GM04504 (cell line): Measurements from ENCODE around the gene DAP.
A peak's percentile ranks its signal among the peaks of the same experiment; 100 is the strongest.

Experiments
- DNase-seq: peaks from one replicate; pipeline ENCODE4 v3.0.0-alpha.2; 2012; ENCODE audit warnings: low read depth

Gene DAP

GRCh38 chr5:10709933-10710332, 51.1 kb downstream of the DAP start:
- no peak for DNase-seq

DNA sequence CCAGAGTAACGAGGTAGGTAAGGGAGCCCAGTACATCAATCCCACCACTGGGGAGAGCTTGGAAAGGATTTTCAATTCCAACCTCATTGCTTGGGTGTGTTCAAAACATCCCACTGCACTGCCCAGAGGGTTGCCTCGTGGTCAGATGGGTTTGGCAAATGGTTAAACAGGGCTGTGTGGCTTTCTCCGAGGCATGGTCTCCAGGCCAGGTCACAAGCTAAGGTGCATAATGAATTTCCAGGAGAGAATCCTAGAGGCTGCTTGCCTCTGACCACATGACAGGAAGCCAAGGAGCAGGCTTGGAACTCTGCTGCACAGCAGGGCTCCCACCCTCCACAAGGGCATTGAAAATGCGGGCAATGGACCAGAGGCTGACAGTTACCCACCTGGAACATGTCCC, 51.6 kb downstream of the DAP start:
- DNase-seq: no peak

DNA sequence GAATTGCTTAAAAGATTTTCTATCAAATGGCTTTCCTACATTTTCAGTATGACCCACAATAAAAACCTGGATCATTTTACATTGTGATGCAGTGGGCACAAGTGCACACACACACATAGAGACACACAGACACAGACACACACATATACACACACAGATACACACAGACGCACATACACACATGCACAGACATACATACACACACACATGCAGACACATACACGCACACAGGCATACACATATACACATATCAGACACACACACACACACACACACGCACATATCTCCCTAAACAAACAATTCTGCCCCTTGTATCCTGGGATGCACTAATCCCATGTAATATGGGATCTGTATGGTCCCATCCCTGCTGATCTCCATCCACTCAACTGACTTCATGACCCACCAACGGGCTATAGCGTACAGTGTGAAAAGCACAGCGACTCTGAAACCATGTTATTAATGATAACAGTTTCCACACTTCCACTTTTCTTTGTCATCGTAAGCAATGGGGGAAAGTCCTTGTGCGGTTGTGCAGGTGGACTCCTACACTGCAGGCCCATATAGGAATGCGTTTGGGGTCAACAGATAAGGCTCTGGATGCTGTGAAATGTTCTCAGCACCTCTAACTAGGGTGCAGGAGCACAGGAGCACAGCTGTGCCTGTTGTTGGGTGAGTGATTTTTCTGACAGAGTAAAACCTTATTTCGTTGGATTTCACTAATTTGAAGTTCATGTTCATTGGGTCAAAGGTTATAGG, 52.7 kb downstream of the DAP start:
- DNase-seq: no peak

GRCh38 chr5:10707198-10708142, 53.6 kb downstream of the DAP start:
- no peak for DNase-seq

DNA sequence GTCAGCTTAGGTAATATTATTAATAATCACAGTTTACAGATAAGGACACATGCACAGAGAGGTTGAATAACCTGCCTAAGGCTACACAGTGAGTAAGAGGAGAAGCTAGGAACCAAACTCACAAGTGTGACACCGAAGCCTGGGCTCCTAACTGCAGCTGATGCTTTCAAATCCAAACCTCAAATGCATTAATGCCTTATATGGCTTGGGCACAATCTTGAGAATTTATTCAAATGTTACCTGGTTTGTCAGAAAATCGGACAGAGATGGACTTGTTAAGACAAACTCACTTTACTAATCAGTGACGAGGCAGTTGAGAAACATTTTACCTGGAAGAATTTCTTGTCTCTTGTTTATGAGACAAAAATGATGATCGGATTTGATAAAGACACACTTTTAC, 54.7 kb downstream of the DAP start:
- no peak for DNase-seq

DNA sequence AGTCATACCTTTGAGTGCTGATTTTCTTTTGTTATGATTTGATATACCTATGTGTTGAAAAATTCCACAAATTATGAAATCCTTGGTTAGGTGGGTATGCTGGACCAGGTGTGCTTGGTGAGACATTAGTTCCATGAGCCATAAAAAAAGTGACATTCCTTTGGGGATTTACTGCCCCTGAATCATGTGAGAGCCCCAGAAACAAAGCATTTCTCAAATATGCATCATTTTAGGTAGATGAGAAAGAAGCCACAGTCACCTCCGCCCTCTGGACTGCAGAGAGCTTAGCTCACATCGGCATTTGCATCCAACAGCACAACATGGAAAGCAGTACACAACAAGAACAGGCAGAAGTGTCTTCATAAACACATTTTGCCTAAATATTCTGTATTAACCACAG, 55.3 kb downstream of the DAP start:
- no peak for DNase-seq

DNA sequence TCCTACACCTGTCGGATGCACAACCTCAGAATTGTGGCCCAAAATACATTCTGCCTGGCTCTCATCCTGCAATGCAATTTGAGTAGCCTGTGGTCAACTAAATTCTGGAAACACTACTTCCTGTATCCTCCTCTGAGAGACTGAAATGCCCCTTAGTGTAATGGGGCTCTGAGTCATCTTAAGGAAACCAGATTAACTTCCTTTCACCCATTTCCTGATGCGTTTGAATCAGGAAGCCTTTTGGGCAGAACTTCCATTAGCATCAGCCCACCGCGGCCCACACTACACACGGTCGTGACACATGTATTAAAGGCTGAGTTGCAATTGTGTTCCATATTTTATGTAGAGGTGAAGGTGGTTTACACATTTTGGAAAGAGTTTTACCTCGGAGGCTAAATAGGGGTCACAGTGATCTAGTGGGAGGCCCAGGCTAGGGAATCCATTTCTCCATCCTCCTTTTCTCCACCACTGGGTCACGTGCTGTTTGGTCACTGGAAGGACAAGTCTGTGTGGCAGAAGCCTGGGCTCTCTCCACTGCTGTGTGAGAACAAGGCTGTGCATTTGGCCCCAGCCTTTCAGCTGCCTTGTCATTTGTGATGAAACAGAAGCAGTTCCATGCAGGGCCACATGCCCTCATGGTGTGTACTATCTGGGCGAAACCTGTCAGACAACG, 55.9 kb downstream of the DAP start:
- no peak for DNase-seq

DNA sequence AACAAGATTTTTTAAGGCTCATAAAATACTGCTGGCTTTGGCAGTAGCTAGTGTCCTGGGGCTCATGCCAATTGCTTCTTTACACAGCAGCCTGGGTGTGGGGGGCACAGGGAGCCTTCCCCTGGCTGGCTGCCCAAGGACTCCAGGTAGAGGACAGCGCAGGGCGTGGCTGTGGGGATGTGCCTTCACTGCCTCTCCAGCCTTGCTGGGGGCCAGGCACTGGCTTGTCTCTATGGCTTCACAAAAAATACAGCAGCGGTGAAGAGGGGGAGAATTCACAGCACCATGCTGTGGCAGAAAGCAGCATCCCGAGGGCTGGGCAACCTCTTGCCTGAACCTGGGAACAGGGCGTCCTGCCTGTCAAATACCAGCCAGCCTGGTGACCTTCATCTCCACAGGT, 57.4 kb downstream of the DAP start:
- no peak for DNase-seq

DNA sequence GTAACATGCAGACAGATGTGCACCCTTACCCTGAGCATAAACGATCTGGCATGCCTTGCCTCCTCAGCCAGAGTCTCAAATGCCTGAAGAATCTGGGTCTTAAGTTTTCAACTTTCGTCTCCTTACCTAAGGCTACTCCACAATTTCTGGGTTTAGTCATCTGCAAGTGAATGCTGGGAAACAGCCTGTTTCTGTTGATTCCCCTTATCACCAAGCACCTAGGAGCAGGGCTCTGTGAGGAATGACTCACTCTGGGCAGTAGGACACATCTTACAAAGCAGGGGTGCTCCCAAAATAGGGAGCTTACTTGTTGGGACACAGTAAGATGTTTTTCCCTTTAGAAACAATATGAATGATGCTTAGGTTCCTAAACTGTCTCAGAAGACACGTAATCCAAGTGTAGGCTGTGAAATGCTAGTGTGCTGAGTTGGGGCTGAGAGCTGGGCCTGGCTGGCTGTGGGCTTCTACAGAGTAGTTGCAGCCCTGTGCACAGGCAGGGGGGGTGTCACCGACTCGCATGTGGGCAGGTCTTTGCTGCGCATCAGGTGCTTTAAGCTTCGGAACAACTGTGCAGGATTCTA, 58.0 kb downstream of the DAP start:
- no peak for DNase-seq

GRCh38 chr5:10702040-10702629, 58.9 kb downstream of the DAP start:
- peak; percentile 36 for DNase-seq

GRCh38 chr5:10701567-10702039, 59.4 kb downstream of the DAP start:
- no peak for DNase-seq

DNA sequence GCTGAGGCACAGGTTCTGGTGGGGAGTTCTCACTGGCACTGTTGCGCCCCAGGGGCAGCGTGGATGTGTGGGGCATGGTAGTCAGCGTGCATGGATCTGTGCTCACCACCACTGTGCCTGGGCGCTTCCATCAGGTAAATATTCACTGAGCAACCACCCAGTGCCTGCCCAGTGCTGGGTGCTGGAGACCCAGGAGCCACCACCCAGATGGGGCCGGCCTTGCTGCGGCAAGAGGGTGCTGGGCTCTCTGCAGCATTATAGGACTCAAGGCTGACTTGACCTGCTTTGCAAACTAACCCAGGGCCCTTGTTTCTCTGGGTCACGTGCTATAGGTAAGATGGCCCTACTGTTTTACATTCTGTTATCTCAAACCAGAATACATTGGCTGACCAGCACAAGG, 60.5 kb downstream of the DAP start:
- no peak for DNase-seq

- DNase-seq: no peak
Observed at GRCh38 chr5:10699987-10700386, 61.0 kb downstream of the DAP start.

- DNase-seq: no peak
Observed at GRCh38 chr5:10699281-10699874, 61.7 kb downstream of the DAP start.

DNA sequence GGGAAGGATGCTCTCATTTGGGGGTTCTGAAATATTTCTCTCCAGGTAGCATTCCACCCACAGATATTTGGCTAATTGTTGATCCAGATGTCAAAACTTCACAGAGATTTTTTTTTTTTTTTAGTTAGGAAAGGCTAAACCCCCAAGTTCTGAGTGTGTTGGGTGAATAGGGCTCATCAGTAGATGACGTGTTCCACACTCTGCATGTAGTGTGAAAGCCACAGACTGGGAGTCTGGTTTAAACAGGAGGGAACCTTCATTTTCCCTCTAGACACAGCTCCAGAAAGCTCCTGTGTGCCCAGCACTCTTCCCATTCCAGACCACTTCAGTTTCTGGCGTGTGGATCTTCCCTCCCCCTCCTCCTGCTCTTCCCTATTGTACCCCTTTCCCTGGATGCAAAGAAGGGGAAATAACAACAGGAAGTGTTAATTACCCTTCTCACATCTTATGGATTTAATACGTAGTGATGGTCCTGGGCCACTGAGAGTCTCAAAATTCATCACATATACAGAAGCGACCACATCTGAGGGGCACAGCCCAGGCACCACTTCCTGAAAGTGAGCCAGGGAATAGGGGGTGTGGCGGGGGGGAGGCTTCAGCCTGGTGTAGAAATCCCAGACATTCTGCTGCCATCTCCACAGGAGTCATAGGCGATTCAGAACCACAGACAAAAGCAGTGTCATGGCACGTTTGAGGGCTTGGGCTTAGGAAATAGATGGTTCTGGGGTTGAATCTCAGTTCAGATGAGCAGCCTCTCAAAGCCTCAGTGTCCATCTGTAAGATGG, 65.1 kb downstream of the DAP start:
- DNase-seq: no peak

DNA sequence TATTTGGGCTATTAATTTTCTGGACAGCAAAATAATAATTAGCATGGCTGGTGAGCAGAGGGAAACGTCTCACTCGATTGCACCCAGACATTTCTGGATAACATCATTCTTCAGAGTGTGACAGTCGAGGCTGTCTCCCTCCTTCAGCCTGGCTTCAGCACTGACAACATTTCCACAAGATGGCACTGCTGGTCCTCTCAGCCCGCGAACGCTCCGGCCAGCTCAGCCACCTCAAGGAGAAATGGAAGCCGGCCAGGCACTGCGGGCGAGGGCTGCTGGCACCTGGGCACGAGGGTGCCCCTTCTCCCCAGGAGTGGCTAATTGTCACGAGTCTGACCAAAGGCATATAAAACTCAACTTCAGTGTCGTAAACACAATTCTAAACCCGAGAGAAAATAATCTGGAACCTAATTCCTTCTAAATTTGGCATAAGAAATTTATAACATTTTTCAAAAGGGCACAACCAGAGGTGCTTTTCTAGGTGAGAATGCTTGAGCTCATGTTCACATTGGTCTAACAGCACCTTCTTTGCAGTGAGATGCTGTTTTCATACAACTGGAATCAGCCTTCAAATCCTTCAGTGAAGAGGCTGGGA, 65.9 kb downstream of the DAP start:
- peak; percentile 51 for DNase-seq

DNA sequence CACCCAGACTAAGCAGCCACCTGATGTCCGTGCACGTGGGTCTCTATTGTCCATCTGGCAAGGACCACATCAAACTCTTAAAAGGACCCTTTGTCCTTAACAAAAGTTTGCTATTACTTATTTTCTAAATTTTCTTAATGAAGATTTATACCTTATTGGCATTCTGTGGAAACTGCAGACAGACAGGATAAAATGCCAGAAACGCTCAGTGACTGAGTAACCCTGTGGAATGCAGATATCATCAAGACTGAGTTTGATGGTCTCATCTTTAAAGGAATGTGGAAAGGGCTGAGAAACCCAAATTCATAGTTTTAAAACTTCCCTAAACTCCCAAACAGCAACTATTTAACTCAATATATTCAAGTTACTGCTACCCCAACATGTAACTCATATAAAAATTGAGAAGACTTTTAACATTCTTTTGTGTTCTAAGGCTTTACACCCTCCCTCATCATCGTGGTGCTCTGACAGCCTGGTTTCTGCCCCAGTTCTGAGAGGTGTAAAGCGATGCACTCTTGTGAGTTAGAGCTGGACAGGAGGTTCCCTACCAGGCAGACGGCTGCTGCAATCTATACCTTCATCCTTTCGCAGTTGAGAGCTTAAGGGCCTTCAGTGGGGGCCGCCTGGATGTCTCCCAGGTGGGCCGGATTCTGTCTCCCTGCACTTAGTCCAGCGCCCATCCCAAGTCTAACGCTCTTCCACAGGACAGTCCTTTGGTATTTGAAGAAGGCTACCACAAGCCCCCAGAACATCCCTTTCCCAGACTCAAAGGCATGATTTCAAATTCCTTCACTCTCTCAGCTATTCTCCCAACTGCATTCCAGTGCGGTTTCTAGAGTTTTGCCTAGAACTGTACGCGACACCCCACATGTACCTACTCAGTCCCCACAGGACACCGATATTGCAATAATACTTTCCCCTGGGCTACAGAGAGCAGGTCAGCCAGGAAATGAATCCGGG, 68.9 kb downstream of the DAP start:
- no peak for DNase-seq

GRCh38 chr5:10690460-10691440, 70.3 kb downstream of the DAP start:
- DNase-seq: no peak
